K562 (cell line): ENCODE data around the gene ZNF554. TPM values are rescaled to one million over a fixed set of nuclear protein-coding genes. Genes with fewer than 3 reads are reported as not detected.

ENCODE experiments used
- DPF2 ChIP-seq: fragments of 450-650 bp; IDR thresholded peaks from 2 replicates; pipeline ENCODE4 v1.6.1; 2016
- E2F8 ChIP-seq: fragments of 450-650 bp; IDR thresholded peaks from 2 replicates; pipeline ENCODE4 v1.7.1; 2018; ENCODE audit warnings: mild to moderate bottlenecking, low read depth; ENCODE audit not compliant: partially characterized antibody
- JUND ChIP-seq, 2 experiments: IDR thresholded peaks; 2 replicates in 1 of 2; 3 replicates in 1 of 2; pipeline ENCODE4 v1.6.1; 2011; ENCODE audit warnings: borderline replicate concordance in 2 of 2, low read depth in 2 of 2, low read length in 2 of 2, improper control_type of control experiment in 1 of 2, missing biosample characterization in 1 of 2, missing genetic modification characterization in 1 of 2, missing genetic modification reagents in 1 of 2
- MEF2A ChIP-seq: IDR thresholded peaks from 2 replicates; pipeline ENCODE4 v1.6.1; 2011; ENCODE audit warnings: low read depth, mild to moderate bottlenecking, low read length, moderate library complexity; ENCODE audit not compliant: control insufficient read depth
- NR0B1 ChIP-seq: fragments of 450-650 bp; IDR thresholded peaks from one replicate; pipeline ENCODE4 v1.6.1; 2018; ENCODE audit warnings: mild to moderate bottlenecking, moderate library complexity; ENCODE audit not compliant: partially characterized antibody
- PBX2 ChIP-seq, 2 experiments: IDR thresholded peaks in 1 of 2; conservative IDR thresholded peaks in 1 of 2; 2 replicates each; pipeline ENCODE4 v1.6.1; 2016; ENCODE audit warnings: low read depth in 2 of 2, mild to moderate bottlenecking in 1 of 2, missing compliant biosample characterization in 1 of 2, missing genetic modification characterization in 1 of 2, moderate library complexity in 1 of 2
- PRPF4 ChIP-seq: fragments of 200-400 bp; formaldehyde crosslinking; IDR thresholded peaks from one replicate; pipeline ENCODE4 v1.6.1; 2017; ENCODE audit warnings: low read length, low read depth, mild to moderate bottlenecking; ENCODE audit not compliant: insufficient read depth, poor library complexity, severe bottlenecking
- SIN3B ChIP-seq: fragments of 450-650 bp; IDR thresholded peaks from 2 replicates; pipeline ENCODE4 v1.6.1; 2017; ENCODE audit warnings: low read depth, mild to moderate bottlenecking, moderate library complexity
- TFAP4 ChIP-seq: sonication (generic); formaldehyde crosslinking; IDR thresholded peaks from 2 replicates; pipeline ENCODE4 v1.8.0; 2022; ENCODE audit warnings: missing genetic modification reagents, mild to moderate bottlenecking, moderate library complexity, borderline replicate concordance
- TRIM24 ChIP-seq, 2 experiments: fragments of 450-650 bp; IDR thresholded peaks; 2 replicates each; pipeline ENCODE4 v1.6.1; 2016
- TSHZ1 ChIP-seq: fragments of 250-450 bp; sonication (Bioruptor Pico); IDR thresholded peaks from 2 replicates; pipeline ENCODE4 v1.4.0; 2020; ENCODE audit warnings: mild to moderate bottlenecking, moderate library complexity
- ZNF197 ChIP-seq: fragments of 200-800 bp; sonication (Bioruptor generic); IDR thresholded peaks from 2 replicates; pipeline ENCODE4 v1.6.1; 2016; ENCODE audit warnings: low read depth, missing genetic modification characterization, missing compliant biosample characterization
- polyA plus RNA-seq, 8 experiments: library from polyadenylated mRNA; depleted of rRNA in 4 of 8; stranded (reverse) in 5 of 8; unstranded in 3 of 8; fragments of >200 nt; fragmentation: Nextera tagmentation in 2 of 8; fragmentation: Illumina TruSeq in 1 of 8; extraction: Ambion mirVana in 2 of 8; extraction: Trizol in 1 of 8; gene quantifications; 2 replicates each; pipeline versions ENCODE4 v1.2.1 to v1.2.3, GENCODE V29; 2011 to 2014; ENCODE audit warnings: inconsistent platforms in 1 of 8, missing spikeins in 1 of 8
- total RNA-seq, 7 experiments: library from RNA; depleted of rRNA in 6 of 7; stranded (reverse); fragments of >200 nt in 6 of 7; fragmentation: Illumina TruSeq in 2 of 7; extraction: Trizol in 2 of 7; gene quantifications; 2 replicates each; pipeline versions ENCODE4 v1.2.1 to v1.2.3, GENCODE V29; 2011 to 2021; ENCODE audit warnings: low replicate concordance in 1 of 7

ZNF554 gene
- total and polyA plus RNA-seq, 9 of the 15 experiments (the other 6 are each of a cell fraction or from before 2014, with no cell fraction given), result 0.07 to 1.8 (median 1.1) TPM

GRCh38 chr19:2840794-2841791, 21.4 kb downstream of the ZNF554 start, which contains the start of gene ZNF555 (continued):
- TF ChIP-seq PRPF4 (no peak), MEF2A (no peak), SIN3B (peak; percentile 65; the same call in 1 of the 2 replicates), ZNF197 (no peak), DPF2 (peak; percentile 48; the same call in 1 of the 2 replicates), PBX2 (CRISPR knock-in tag; IDR thresholded peaks at IDR 0.05; ENCODE audit: low read depth) (peak; percentile 91), PBX2 (tag; conservative IDR thresholded peaks at IDR 0.05; ENCODE audit: low read depth) (peak; percentile 98), E2F8 (peak; percentile 40), TFAP4 (CRISPR knock-in tag) (peak; percentile 57; the same call in 1 of the 2 replicates), TSHZ1 (CRISPR knock-in tag) (no peak), JUND (IDR thresholded peaks at IDR 0.05; ENCODE audit: borderline replicate concordance, low read depth, low read length) (peak; percentile 71), JUND (tag; IDR thresholded peaks at IDR 0.05; ENCODE audit: borderline replicate concordance, low read depth, low read length) (peak; percentile 45; the same call in 1 of the 3 replicates), TRIM24 (IDR thresholded peaks at IDR 0.05) (peak in 1 of 2 experiments; percentile 33; a peak in 1 of 4 replicates), NR0B1 (no peak)
